HepG2 (cell line): ENCODE results near the gene PRKN. TPM values are rescaled to one million over a fixed set of nuclear protein-coding genes. Genes with fewer than 3 reads are reported as not detected.

Experiments
- ATAC-seq: fragments of 200-7000 bp; cut with Tn5 transposase; 3 replicates; pipeline ENCODE4 v1.9.1; 2020; ENCODE audit warnings: mild to moderate bottlenecking, moderate library complexity
- BruUV-seq: library from RNA; stranded (reverse); fragments of 400-500 nt; replicated peaks from 2 replicates; lab custom pipeline; 2021; lab: Mats Ljungman, UMichigan
- CTCF ChIA-PET: fragments of 300-600 bp; formaldehyde crosslinking; extraction: SDS; loops from one replicate; lab custom pipeline; 2021; ENCODE audit warnings: low total read pairs, inconsistent platforms, low intra/inter-chr PET ratio; lab: Yijun Ruan, JAX
- POLR2A ChIA-PET: fragments of 350-600 bp; sonication (Branson Sonifier 250); formaldehyde crosslinking; loops from one replicate; lab custom pipeline; 2020; ENCODE audit warnings: antibody characterized with exemption, inconsistent platforms; lab: Yijun Ruan, JAX
- DNase-seq: peaks from one replicate; pipeline ENCODE4 v3.0.0-alpha.2; 2015; ENCODE audit warnings: low spot score
- FAIRE-seq: peaks from 3 replicates; lab custom pipeline; 2011; peaks lifted over from hg19 to GRCh38; lab: Jason Lieb, UNC
- H2AFZ ChIP-seq: one replicate; pipeline ENCODE4 v1.6.1; 2011; ENCODE audit warnings: low read length, inconsistent platforms
- H3K27ac ChIP-seq: fragments of 300-600 bp; 3 replicates; pipeline ENCODE4 v1.8.0; 2011; ENCODE audit warnings: mixed run types, mild to moderate bottlenecking, mixed read lengths, low read length, inconsistent platforms; ENCODE audit not compliant: insufficient read depth; ENCODE audit errors: extremely low read length
- H3K27me3 ChIP-seq, 2 experiments: fragments of 200-600 bp in 1 of 2; 2 replicates in 1 of 2; 3 replicates in 1 of 2; pipeline versions ENCODE4 v1.6.0 to v1.8.0; 2011; ENCODE audit warnings: low read length in 2 of 2, mild to moderate bottlenecking in 2 of 2, moderate library complexity in 2 of 2, inconsistent platforms in 1 of 2; ENCODE audit not compliant: insufficient read depth in 2 of 2, control insufficient read depth in 1 of 2
- H3K36me3 ChIP-seq, 2 experiments: fragments of 200-600 bp in 1 of 2; replicated peaks in 1 of 2; 2 replicates in 1 of 2; 3 replicates in 1 of 2; pipeline versions ENCODE4 v1.5.1 to v1.8.0; 2011; ENCODE audit warnings: low read length in 2 of 2, inconsistent platforms in 1 of 2; ENCODE audit not compliant: insufficient read depth in 2 of 2, control insufficient read depth in 1 of 2
- H3K4me1 ChIP-seq: 2 replicates; pipeline ENCODE4 v1.5.1; 2012; ENCODE audit warnings: low read length, inconsistent platforms; ENCODE audit not compliant: insufficient read depth
- H3K4me2 ChIP-seq: 2 replicates; pipeline ENCODE4 v1.6.0; 2011; ENCODE audit warnings: low read depth, low read length, inconsistent platforms
- H3K4me3 ChIP-seq, 3 experiments: fragments of 200-600 bp in 1 of 3; sonication (generic), shearing (Covaris generic) in 1 of 3; replicated peaks in 1 of 3; 2 replicates each; pipeline ENCODE4 v1.5.1; 2011 to 2016; ENCODE audit warnings: low read length in 3 of 3, inconsistent platforms in 2 of 3, low read depth in 2 of 3, mild to moderate bottlenecking in 2 of 3, control low read depth in 1 of 3, mixed read lengths in 1 of 3; ENCODE audit not compliant: insufficient read depth in 1 of 3
- H3K79me2 ChIP-seq: one replicate; pipeline ENCODE4 v1.6.1; 2011; ENCODE audit warnings: low read length, inconsistent platforms; ENCODE audit not compliant: insufficient read depth
- H3K9ac ChIP-seq: 2 replicates; pipeline ENCODE4 v1.6.0; 2011; ENCODE audit warnings: mild to moderate bottlenecking, low read depth, low read length, inconsistent platforms; ENCODE audit not compliant: insufficient read depth
- H3K9me3 ChIP-seq: 2 replicates; pipeline ENCODE4 v1.5.1; 2012; ENCODE audit warnings: mild to moderate bottlenecking, low read length
- H4K20me1 ChIP-seq: 2 replicates; pipeline ENCODE4 v1.6.0; 2011; ENCODE audit warnings: inconsistent platforms, mild to moderate bottlenecking, low read length, moderate library complexity; ENCODE audit not compliant: insufficient read depth
- HDAC2 ChIP-seq: sonication (generic); formaldehyde crosslinking; IDR thresholded peaks from 2 replicates; pipeline ENCODE4 v1.4.0; 2020; ENCODE audit warnings: missing genetic modification reagents
- SALL2 ChIP-seq: sonication (generic); formaldehyde crosslinking; IDR thresholded peaks from 2 replicates; pipeline ENCODE4 v1.8.1; 2023; ENCODE audit warnings: mild to moderate bottlenecking, missing genetic modification reagents, inconsistent platforms
- SIX1 ChIP-seq: sonication (generic); formaldehyde crosslinking; IDR thresholded peaks from 2 replicates; pipeline ENCODE4 v1.4.0; 2020; ENCODE audit warnings: missing genetic modification reagents, borderline replicate concordance
- ZNF142 ChIP-seq: sonication (generic); formaldehyde crosslinking; IDR thresholded peaks from 2 replicates; pipeline ENCODE4 v1.4.0; 2020; ENCODE audit warnings: missing genetic modification reagents
- ZNF572 ChIP-seq: sonication (generic); formaldehyde crosslinking; IDR thresholded peaks from 2 replicates; pipeline ENCODE4 v1.5.1; 2020; ENCODE audit warnings: mild to moderate bottlenecking, missing genetic modification reagents
- WGBS: methylation state at CpG from one replicate; pipeline ENCODE4 v1.1.6; 2017; ENCODE audit warnings: low lambda C conversion rate; 5-methylcytosine and 5-hydroxymethylcytosine counted together
- in situ Hi-C: cut with HindIII; loops from 2 replicates; pipeline ENCODE4 v1.10.0; 2017; ENCODE audit warnings: low pct_unique_long_range_greater_than_20kb; ENCODE audit not compliant: extremely low pct_ligation_motif_present
- intact Hi-C: fragments of 100-400 bp; cut with micrococcal nuclease; formaldehyde crosslinking; loops from one replicate; pipeline ENCODE4 v1.10.0; 2022; ENCODE audit not compliant: unreplicated experiment
- polyA plus RNA-seq, 8 experiments: library from polyadenylated mRNA; depleted of rRNA in 3 of 8; stranded (reverse) in 7 of 8; unstranded in 1 of 8; fragments of >200 nt; fragmentation: Illumina TruSeq in 4 of 8; extraction: Trizol in 4 of 8; gene quantifications; 2 replicates each; pipeline versions ENCODE4 v1.2.1 to v1.2.3, GENCODE V29; 2011 to 2016; ENCODE audit warnings: low read depth in 4 of 8, missing spikeins in 1 of 8, mixed read lengths in 1 of 8; ENCODE audit not compliant: insufficient read depth in 1 of 8
- total RNA-seq, 5 experiments: library from RNA; depleted of rRNA; stranded (reverse); fragments of >200 nt; fragmentation: Illumina TruSeq; extraction: Trizol; gene quantifications; 2 replicates each; pipeline ENCODE4 v1.2.3, GENCODE V29; 2016; ENCODE audit warnings: low read depth in 1 of 5

The PRKN gene
- total and polyA plus RNA-seq, 2 of the 13 experiments (the other 11 are each of a cell fraction or from before 2014, with no cell fraction given), result 0.31 to 0.44 TPM

DNA sequence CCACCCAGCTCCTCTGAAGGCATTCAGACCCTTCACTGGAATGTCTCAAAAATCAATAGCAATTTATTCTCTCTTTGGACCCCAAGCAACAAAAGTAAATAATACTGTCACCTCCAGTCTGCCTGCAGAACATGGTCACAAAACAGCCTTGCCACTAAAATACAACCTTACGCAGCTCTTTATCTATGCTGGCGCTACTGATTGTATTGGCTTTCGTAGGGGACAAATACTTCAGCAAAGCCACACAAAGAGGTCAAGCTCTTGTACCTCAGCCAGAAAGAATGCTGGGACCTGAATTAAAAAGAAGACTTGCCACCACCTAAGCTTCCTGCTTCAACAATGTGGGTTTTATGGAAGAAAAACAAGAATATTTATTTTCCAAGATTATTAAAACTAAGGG lies 57.2 kb downstream of the PRKN start:
- ChIA-PET POLR2A (no interaction called here), CTCF (no interaction called here)
- H3K4me1 ChIP-seq, result no peaks in the 10 kb centered on the region
- H3K36me3 ChIP-seq, result no peaks in the 10 kb centered on the region
- ATAC-seq, result no peak
- TF ChIP-seq ZNF142 (CRISPR knock-in tag) (no peak), SIX1 (CRISPR knock-in tag) (no peak), SALL2 (CRISPR knock-in tag) (no peak), HDAC2 (no peak), ZNF572 (no peak)
- no peak overlapping the region for H3K9ac ChIP-seq
- H2AFZ ChIP-seq, result no peak overlapping the region
- no peak overlapping the region for H3K27ac ChIP-seq
- H3K4me3 ChIP-seq, result no peak overlapping the region
- BruUV-seq, result no TSS peak
- no peak for DNase-seq
- H4K20me1 ChIP-seq, result no peaks in the 10 kb centered on the region
- H3K9me3 ChIP-seq, result peaks cover 9% of the 10 kb centered on the region; the same call in 1 of the 2 replicates
- no peak overlapping the region for H3K4me2 ChIP-seq
- 25% methylated on average over 3 of the region's 3 CpGs for WGBS
- H3K27me3 ChIP-seq, result no peaks in the 10 kb centered on the region
- intact Hi-C loops, result no loop called here
- no peak for FAIRE-seq
- no peaks in the 10 kb centered on the region for H3K79me2 ChIP-seq
- in situ Hi-C loops, result no loop called here
